SHP77 treated with DMSO at 0.1 percent for 48 hours (cell line): ENCODE results near the gene PPP1R18.
"Not testable (repeated sequence)": the region's sequence is repeated elsewhere in the genome, so short reads cannot be mapped to it uniquely, and the experiment has no call there.

ENCODE experiments used
- DNase-seq: peaks from one replicate; lab custom pipeline; 2025; lab: John Stamatoyannopoulos, UW

The PPP1R18 gene

DNA sequence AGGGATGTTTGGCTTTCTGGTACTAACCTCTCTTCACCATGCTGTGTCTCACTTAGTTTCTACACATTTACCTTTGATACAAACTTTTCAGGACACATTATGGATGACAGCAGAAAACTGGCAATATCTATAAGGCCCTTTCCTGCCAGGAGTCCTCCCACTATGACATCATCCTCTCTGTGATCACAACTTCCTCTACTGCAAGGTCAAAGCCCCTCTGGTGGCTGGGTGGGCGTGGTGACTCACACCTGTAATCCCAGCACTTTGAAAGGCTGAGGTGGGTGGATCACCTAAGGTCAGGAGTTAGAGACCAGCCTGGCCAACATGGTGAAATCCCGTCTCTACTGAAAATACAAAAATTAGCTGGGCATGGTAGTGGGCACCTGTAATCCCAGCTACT, 20.1 kb downstream of the PPP1R18 start:
- not testable (repeated sequence) for DNase-seq

DNA sequence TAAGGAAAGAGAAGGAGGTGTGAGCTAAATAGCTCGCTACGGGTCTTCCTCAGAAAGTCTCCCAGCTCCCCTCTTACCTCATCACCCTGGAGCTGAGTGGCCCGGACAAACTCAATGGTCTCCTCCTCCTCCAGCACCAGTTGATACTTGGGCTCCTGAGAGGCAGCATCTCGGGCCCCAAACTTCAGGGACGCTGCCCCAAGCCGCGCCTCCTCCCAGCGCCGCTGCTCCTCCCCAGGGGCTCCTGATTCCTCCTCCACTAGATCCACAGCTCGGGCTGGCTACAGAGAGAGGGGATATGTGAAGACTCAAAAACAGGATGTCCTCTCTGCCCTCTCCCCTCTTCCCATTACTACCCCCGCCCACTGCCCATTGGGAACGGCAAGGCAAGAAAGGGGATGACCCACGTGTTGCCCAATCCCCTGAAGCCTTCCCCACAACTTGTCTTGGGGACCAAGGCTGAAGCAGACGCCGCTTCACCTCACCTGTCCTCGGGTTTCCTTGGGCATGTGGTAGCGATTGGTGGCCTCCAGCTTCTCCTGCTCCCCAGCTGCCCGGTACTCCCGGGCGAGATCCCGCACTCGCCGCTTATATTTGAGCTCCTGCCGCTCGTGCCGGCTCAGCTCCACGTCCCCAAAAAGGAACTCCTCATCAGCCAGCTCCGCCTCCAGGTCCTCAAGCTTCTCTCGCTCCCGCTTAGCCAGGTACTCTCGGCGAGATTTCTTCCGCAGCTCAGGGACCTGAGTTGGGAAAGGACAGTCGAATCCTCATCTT, 21.3 kb downstream of the PPP1R18 start:
- DNase-seq = no peak

DNA sequence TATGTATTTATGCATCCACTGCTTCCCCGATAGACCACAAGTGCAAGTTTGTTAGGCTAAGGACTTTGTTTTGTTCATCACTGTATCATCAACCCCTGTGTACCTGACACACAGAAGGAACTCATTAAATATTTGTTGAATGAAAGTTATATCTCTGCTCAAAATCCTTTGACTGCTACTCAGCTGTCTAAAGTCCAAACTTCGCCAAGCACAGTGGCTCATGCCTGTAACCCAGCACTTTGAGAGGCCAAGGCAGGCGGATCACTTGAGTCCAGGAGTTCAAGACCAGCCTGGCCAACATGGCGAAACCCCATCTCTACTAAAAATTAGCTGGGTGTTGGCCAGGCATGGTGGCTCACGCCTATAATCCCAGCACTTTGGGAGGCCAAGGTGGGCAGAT, 28.5 kb downstream of the PPP1R18 start:
- not testable (repeated sequence) for DNase-seq

DNA sequence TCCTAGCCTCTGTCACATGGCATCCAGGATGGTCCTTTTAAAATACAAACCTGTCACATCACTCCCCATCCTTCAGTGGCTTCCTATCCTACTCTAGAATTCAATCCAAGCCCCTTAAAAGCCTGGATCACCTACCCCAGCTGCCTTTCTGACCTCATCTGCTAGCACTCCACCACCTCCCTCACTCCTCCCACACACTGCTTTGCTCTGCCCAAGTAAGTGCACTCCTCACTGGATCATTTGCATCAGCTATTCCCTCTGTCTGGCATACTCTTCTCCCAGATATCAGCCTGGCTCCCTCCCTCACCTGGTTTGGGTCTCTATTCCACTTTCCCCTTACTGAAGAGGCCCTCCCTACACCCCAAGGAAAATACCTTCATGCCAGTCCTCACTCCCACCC, 29.0 kb downstream of the PPP1R18 start:
- no peak for DNase-seq

DNA sequence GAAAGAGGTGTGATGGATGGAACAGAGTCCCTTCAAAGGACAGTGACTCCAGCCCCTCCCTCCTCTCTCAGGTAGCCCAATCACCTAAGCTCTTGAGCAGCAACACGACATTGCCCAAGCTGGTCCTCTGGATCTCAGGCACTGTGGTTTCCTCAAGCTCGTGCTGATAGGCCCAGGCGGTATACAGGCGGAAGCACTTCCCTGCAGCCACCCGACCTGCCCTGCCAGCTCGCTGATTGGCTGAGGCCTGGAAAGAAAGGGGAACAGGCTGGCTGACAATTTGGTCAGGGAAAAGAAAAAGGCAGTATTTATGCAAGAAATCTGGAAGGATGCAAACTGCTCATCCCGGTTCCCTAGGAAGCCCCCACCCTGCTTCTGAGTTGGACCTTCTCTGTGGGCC, 29.9 kb downstream of the PPP1R18 start:
- DNase-seq = no peak

DNA sequence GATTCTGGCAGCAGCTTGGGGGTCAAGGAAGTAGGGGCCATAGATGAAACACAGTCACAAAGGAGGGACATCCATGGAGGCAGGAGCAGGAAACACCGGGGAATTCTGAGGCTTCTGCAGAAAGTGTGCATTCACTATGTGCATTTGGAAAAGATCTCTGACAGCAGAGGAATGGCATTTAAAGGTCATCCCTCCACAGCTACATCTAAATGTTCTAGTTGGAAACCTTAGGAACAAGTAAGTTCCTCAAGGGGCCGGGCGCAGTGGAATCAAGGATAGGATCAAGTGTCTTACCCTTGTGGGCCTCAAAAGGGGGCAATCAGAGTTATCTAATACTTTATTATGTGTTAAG, 30.7 kb downstream of the PPP1R18 start:
- no peak for DNase-seq

DNA sequence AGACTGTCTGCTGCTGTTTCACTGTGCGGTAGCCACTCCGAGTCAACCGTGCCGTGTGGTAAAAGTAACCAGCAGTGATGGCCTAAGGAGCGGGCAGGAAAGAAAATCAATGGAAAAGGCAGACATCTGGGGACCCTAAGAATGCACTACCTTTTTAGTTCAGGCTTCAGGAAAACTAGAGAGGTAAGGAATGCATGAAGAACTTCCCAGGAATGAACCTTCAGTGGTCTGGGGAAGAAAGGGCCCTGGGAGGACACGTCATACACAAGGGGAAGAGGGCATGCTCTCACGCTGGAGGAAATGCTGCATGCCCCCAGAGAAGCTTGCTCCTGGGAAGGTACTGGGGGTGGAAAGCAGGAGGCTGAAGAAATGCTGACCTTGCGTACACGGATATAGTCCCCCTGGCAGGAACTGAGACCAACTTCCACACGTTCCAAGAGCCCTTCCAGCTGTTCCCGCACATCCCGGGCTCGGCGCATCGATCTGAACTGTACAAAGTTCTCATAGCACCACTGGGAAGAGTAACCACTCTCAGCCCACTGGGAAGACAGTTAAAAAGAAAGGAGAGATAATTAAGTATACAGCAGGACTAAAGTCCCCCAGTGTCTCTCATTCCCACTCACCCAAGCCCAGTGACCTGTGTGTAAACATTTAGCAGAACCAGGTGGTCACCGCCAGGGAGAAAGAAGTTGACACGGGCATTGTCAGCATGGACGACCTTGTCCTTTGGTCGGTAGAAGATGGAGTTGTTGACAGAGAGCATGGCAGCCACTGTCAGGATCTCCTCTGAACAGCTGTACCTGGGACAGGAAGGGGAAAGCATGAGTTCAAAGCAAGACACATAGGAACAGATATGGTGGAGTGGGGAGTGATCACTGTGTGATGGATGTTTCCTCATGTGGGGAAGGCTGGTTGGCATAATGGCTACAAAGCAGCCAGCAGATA, 31.4 kb downstream of the PPP1R18 start:
- no peak for DNase-seq

DNA sequence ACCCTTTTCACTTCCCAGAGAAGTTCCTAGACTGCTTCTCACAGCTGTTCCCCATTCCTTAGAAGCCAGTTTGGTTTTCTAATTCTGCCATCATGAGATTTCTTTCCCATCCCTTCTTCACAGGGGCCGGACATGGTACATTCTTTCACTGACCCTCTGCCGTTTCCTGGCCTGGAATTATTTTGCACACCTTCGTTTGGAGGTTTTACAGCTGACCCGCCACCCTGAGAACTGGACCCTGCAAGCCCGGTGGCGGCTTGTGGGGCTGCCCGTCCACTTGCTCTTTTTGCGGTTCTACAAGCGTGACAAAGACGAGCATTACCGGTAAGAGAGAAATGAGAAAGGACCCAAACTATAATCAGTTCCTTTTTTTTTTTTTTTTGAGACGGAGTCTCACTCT, 35.3 kb downstream of the PPP1R18 start:
- no peak for DNase-seq

DNA sequence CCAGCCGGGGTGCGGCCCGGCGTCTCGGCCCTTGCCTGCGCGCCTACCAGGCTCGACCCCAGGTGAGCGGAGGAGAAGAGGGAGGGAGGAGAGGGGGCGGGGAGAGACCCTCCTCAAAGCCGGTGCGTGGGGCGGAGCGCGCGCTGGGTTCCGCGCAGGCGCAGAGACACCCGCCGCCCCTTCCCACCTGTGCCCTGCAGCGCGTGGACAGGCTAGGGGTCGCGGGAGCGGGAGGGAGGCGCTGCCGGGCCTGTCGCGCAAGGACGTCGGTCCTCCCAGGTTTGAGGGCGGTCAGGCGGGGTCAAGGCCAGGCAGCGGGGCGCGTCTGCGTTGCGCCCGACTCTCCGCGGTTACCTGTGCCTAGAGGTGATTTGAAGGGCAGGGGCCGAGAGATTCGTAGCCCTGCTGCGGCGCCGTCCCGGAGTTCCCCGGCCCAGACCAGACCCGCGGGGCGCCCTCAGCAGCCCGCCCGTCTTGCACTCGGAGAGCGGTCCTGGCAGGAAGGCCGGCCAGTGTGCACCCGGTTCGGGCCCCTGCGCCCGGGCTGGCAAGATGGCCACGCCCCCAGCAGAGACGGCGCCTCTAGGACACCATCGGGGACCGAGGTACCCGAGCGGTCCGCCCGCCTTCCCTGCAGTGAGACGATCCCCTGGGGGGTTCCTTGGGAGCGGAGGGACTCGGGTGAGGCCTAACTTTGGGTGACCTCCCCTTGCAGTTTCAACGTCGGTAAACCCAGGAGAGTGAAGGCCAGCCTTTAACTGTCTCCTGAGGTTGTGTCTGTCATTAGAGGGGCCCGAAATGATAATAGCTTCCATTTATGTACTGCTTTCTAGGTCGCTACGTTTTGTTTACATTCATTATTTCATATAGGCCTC, 39.0 kb downstream of the PPP1R18 start:
- DNase-seq = peak; percentile 81

DNA sequence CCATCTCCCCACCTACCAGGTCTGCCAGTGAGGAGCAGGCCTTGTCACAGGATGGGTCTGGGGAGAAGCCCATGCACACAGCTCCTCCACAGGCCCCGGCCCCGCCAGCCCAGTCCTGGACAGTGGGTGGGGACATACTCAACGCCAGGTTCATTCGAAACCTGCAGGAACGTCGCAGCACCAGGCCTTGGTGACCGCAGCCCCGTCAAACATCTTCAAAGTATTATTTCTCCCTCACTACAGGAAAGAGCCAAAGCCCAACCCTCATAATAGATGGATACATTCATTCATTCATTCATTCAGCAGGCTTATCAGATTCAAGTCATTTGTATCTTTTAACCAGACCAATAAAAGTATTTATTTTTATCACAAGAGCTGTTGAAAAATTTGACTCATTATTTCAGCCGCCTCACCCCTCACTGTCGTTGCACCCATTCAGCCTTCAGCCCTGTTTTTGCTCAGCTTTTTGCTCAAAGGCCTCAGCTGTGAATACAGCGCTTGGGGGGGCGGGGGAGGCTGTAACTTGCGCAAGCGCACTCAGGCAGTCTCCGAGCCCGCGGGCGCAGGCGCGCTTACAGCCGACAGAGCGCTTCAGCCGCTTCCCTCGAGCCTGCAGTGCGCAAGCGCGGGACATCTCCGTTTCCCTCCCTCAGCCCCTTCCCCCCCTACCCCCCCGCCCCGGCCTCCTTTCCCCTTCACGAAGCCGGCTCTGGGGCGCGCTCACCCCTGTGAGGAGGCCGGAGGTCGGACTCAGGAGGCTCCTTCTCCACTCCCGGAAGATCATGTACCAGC, 39.8 kb downstream of the PPP1R18 start, which contains the start of gene C6orf136:
Gene C6orf136, plus strand, starts transcription at position 684 of the 792 bp plus-strand sequence. Its CDS starts 99 bp downstream, at position 783.
- peak; percentile 81 for DNase-seq

DNA sequence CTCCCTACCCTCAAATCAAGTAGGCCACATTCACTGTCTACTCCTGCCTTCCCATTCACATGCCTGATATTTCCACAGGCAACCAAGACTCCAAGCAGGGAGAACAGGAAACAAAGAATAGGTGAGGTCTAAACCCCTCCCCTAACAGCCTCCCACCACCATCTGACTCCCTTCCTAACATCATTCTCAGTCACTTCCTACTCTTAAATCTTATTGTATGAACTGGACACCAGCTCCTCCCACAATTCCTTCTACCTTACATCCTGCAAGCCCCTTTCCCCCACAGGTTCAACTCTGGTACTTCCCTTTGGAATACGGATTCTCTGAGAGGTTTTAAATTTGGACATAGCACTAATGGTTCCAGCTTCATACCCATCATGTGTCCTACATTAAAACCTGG, 40.5 kb downstream of the PPP1R18 start:
- DNase-seq = no peak

DNA sequence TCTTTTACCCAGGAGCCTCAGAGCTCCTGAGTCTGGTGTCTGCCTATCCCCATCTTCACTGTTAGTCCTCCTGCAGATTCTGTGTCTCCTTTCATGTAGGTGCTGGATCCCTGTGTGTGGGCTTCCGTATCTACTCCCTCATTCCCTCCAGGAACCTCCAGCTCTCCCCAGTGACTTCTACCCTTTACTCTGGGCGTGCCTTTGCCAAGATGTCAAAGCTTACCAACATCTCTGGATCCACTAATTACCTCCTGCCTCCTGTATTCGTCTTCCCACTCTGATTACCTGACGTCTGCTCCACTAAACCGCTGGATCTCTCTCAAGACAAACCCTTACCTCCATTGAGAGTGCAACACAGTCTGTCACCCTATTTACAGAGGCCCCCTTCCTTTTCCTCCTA, 41.7 kb downstream of the PPP1R18 start:
- DNase-seq = no peak

DNA sequence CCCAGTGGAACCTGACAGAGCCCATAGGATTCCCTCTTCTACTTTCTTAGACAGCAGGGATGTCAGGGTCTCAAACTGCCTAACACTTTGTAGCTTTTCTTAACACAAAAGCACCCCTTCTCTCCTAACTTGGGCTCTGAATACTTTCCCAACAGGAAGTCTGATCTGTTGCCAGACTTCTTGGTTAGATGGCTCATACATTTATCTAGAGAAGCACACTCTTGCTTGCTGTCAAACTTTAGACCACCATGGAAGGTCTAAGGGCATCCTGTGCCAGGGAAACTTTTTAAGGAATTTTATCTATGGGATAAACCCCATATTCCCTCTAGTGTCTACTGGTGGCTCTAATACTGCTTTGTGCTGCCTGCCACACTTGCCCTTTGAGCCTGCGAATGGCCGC, 42.8 kb downstream of the PPP1R18 start:
- no peak for DNase-seq

DNA sequence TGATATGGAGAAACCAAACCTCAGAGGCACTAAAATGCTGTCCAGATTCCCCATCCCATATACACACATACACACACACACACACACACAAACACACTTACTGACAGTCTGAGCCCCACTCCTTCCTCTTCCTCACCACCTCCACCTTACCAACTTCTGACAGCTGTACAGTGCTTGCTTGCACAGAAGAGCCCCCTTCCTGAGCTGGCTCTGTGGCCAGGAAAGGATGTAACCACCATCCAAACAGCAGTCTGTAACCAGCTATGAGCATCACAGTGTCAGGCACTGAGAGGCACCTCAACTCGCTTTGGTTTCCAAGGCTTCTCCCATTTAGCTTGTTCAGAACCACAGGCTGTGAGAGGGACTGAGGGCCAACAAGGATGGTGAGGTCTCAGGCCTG, 45.4 kb downstream of the PPP1R18 start:
- no peak for DNase-seq

DNA sequence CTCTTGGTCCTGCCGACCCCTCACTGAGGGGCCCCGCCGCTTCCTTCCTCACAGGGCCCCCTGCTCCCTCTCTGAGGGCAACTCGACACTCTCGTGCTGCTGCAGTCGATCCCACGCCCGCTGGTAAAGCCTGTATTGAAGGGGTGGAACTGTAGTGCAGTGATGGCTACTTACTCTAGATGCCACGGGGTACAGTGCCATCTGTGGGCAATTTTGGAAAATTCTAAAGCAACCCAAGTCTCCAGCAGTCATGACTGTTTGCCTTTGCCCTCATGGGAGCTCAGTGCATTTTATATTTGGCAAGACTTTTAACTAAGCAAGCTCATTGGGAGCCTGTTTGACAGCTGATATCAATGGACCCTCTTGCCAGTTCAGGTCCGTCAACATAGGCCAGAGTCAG, 46.0 kb downstream of the PPP1R18 start:
- no peak for DNase-seq

DNA sequence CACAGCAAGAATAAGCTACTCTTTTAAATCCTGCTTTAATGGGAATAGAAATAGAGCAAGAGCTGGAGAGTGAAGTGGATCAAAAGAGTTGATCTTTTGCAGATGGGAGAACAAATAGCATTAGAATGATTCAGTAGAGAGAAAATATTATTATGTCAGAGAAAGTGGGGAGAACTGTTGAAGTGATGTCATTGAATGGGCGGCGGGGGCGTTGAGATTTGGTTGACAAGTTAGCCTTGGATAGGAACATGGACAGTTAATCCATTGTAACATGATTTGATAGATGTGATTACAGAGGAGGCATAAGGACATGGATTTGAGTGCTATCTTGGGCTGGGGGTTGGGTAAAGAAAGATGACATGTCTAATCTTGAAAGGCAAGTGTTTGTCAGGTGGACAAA, 50.6 kb downstream of the PPP1R18 start:
- DNase-seq = no peak

DNA sequence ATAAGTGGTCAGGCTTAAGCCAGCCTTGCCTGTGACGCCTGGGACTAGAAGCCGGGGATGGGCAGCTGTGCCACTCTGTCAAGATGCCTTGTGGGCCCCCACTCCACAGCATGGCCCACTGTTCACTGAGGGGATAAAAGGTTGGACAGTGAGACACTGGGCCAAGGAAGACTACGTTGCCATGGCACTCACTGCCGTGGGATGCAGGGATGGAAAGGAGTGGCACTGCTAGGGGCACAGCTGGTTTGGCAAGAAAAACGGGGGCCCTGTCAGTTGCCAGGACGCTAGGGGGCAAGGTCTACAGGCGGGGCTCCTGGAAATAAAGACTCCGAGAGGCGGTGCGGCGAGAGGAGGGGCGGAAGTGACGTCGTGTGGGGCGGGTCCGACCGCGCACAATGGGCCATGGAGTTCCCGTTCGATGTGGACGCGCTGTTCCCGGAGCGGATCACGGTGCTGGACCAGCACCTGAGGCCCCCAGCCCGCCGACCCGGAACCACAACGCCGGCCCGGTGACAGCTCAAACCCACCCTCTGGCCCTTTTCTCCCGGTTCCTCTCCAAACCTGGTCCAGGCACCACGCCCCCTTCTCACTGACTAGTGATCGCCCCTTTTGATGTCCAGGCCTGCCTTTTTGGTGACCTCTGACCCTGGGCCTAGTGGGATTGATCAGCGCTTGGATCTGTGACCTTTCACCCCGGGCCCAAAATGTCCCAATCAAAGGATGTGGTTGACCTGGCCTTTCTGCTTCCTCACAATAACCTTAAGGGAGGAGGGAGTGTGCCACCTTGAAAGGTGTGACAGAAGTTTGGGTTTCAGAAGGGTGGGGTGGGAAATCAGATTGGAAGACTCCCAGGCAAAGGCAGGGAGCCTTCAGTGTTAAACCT, 59.7 kb downstream of the PPP1R18 start, which contains the start of gene ATAT1:
Gene ATAT1, plus strand, starts transcription at position 391 of the 883 bp plus-strand sequence.
- DNase-seq = peak; percentile 56
